ENCODE data around the gene FAM229A. TPM values are rescaled to one million over a fixed set of nuclear protein-coding genes. Genes with fewer than 3 reads are reported as not detected.
A peak's percentile ranks its signal among the peaks of the same experiment; 100 is the strongest.

The FAM229A gene
- total RNA-seq, 1 donor from 2014 or later = 7.1 TPM

GRCh38 chr1:32388641-32389040 lies 26.4 kb upstream of the FAM229A start:
- TF ChIP-seq CTCF (conservative IDR thresholded peaks at IDR 0.05) = no peak
- peaks cover 6% of the 10 kb centered on the region for H3K4me1 Mint-ChIP-seq
- no peak overlapping the region for H3K4me3 Mint-ChIP-seq
- no peak overlapping the region for H3K27ac Mint-ChIP-seq (ENCODE audit: unreplicated experiment)
- no peaks in the 10 kb centered on the region for H3K27me3 Mint-ChIP-seq (ENCODE audit: low read depth)
- H3K36me3 Mint-ChIP-seq (ENCODE audit: low read depth) = peaks cover 7% of the 10 kb centered on the region
- no peaks in the 10 kb centered on the region for H3K9me3 Mint-ChIP-seq
- no peak for DNase-seq (ENCODE audit: low read depth, low spot score)

GRCh38 chr1:32386676-32387392 lies 24.5 kb upstream of the FAM229A start:
- Mint-ChIP-seq H3K27ac (ENCODE audit: unreplicated experiment) (no peak overlapping the region), H3K9me3 (no peaks in the 10 kb centered on the region), H3K36me3 (ENCODE audit: low read depth) (peaks cover 7% of the 10 kb centered on the region), H3K4me1 (no peaks in the 10 kb centered on the region), H3K27me3 (ENCODE audit: low read depth) (no peaks in the 10 kb centered on the region), H3K4me3 (no peak overlapping the region)
- no peak for TF ChIP-seq CTCF (conservative IDR thresholded peaks at IDR 0.05)
- DNase-seq (ENCODE audit: low read depth, low spot score) = no peak

- Mint-ChIP-seq H3K36me3 (ENCODE audit: low read depth) (peaks cover 8% of the 10 kb centered on the region), H3K4me1 (peaks cover 10% of the 10 kb centered on the region), H3K27ac (ENCODE audit: unreplicated experiment) (no peak overlapping the region), H3K4me3 (no peak overlapping the region), H3K9me3 (no peaks in the 10 kb centered on the region), H3K27me3 (ENCODE audit: low read depth) (no peaks in the 10 kb centered on the region)
- no peak for TF ChIP-seq CTCF (conservative IDR thresholded peaks at IDR 0.05)
- DNase-seq (ENCODE audit: low read depth, low spot score) = no peak
Observed at GRCh38 chr1:32380057-32380456, 17.8 kb upstream of the FAM229A start.

- no peak for DNase-seq (ENCODE audit: low read depth, low spot score)
- no peaks in the 10 kb centered on the region for H3K27me3 Mint-ChIP-seq (ENCODE audit: low read depth)
- H3K4me3 Mint-ChIP-seq = no peak overlapping the region
- H3K9me3 Mint-ChIP-seq = no peaks in the 10 kb centered on the region
- no peak for TF ChIP-seq CTCF (conservative IDR thresholded peaks at IDR 0.05)
- H3K4me1 Mint-ChIP-seq = peaks cover 10% of the 10 kb centered on the region
- H3K36me3 Mint-ChIP-seq (ENCODE audit: low read depth) = peaks cover 5% of the 10 kb centered on the region
- peak overlapping the region; percentile 19 for H3K27ac Mint-ChIP-seq (ENCODE audit: unreplicated experiment)
Observed at GRCh38 chr1:32377541-32378220, 15.4 kb upstream of the FAM229A start.

GRCh38 chr1:32376199-32376598 lies 13.9 kb upstream of the FAM229A start:
- Mint-ChIP-seq H3K27me3 (ENCODE audit: low read depth) (no peaks in the 10 kb centered on the region), H3K36me3 (ENCODE audit: low read depth) (peaks cover 5% of the 10 kb centered on the region), H3K4me3 (no peak overlapping the region), H3K4me1 (peaks cover 10% of the 10 kb centered on the region), H3K9me3 (no peaks in the 10 kb centered on the region), H3K27ac (ENCODE audit: unreplicated experiment) (no peak overlapping the region)
- DNase-seq (ENCODE audit: low read depth, low spot score) = no peak
- TF ChIP-seq CTCF (conservative IDR thresholded peaks at IDR 0.05) = no peak
